ACHN (cell line): ENCODE results near the gene PTTG2.
A peak's percentile ranks its signal among the peaks of the same experiment; 100 is the strongest.
"Not testable (repeated sequence)": the region's sequence is repeated elsewhere in the genome, so short reads cannot be mapped to it uniquely, and the experiment has no call there.

Source experiments
- DNase-seq: peaks from one replicate; pipeline ENCODE4 v3.0.0-alpha.2; 2015
- in situ Hi-C: cut with HindIII; loops from 2 replicates; pipeline ENCODE4 v1.10.0; 2017; ENCODE audit warnings: low sequenced_read_pairs, low pct_ligation_motif_present, low pct_unique_long_range_greater_than_20kb

PTTG2 gene

DNA sequence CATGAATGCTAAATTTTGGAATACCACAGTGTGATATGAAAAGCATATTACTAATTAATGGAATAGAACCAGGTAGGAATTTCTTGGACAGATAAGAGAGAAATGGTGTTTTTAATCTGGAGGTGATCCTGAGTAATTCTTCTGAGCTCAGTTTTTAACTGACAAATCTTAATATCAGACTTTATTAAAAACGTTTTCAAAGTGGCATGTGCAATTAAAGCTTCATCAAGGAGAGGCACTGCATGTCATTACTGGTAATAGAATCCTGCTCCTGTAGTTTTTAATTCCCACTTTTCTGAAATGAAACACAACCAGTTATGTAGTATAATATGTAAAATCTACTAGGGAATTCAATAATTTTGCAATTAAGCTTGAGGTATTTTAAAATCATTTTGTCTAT lies 7.0 kb upstream of the PTTG2 start:
- DNase-seq, result no peak
- in situ Hi-C loops, result no loop called here

DNA sequence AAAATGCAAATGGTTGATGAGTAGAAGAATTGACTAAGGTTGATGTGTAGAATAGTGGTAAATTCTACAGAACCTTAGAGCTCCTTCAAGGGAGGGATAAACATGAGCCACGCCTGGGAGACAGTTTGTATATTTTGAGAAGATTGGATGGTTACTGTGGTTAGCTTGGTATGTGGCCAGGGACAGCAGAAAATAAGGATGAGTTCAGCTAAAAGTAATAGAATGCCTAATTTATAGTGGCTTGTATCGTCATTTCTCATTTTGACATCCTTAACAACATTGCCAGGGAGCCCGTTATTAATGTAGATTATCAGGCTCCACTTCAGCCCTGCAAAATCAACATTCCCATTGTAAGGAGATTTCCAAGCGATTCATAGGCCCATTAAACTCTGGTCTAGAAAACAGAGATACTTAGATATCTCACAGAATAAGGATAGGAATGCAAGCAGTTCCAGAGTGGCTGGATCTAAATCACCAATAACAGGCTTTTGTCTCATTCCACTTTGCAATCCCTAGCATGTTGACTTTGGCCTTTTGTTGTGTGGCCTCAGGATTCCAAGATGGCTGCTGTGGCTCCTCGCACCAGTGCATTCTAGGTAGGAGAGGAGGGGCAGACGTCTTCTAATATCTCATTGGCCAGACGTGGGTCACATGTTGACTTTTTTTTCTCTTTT lies 6.4 kb upstream of the PTTG2 start:
- DNase-seq, result no peak
- in situ Hi-C loops, result no loop called here

DNA sequence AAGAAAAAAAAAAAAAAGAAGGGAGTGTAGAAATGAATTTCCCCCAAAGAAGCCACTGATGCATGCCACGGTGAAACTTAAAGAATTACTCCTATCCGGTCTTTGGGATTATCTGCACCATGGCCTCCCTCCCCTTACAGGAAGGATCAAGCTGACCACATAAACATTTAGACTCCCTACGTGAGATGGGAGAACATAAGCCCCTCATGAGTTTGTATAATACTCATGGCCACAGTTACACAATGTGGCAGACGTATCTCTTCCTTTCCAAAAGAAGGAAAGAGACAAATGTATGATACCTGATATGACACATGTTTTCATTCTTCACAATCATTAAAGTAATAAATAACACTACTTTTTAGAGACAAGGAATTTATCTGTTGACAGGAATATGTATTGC lies 3.3 kb upstream of the PTTG2 start:
- in situ Hi-C loops, result no loop called here
- DNase-seq, result no peak

DNA sequence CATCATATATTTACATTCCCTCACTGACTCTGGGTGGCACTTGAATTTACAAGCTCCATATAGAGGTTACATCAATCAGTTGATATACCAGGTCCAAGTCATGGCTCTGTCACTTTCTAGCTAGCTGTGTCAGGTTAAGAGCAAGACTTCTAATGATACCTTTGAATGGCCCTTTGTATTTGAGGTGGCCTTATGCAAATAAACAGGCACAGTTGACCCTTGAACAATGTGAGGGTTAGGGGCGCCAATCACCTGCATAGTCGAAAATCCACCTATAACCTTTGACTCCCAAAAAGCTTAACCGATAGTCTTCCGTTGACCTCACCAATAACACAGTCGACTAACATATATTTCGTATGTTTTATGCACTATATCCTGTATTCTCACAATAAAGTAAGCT lies 1.3 kb upstream of the PTTG2 start:
- DNase-seq, result no peak
- in situ Hi-C loops, result no loop called here

DNA sequence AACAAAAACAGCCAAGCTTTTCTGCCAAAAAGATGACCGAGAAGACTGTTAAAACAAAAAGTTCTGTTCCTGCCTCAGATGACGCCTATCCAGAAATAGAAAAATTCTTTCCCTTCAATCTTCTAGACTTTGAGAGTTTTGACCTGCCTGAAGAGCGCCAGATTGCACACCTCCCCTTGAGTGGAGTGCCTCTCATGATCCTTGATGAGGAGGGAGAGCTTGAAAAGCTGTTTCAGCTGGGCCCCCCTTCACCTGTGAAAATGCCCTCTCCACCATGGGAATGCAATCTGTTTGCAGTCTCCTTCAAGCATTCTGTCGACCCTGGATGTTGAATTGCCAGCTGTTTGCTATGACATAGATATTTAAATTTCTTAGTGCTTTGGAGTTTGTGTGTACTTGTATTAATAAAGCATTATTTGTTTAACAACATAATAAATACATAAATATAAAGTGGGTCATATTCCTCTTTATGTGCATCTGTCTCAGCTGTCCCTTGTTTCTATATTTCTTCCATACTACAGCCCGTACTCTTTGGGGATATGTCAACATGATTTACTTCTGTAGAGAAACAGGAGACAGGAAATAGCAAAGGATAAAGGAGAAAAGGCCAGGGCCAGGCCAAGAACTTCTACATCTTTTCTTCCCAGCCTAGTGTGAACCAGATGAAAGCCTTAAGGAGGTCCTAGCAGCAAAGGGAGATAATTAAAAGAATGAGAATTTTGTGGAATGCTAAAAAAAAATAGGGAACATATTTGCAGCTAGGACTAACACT lies 667 bp downstream of the PTTG2 start:
- in situ Hi-C loops, result no loop called here

DNA sequence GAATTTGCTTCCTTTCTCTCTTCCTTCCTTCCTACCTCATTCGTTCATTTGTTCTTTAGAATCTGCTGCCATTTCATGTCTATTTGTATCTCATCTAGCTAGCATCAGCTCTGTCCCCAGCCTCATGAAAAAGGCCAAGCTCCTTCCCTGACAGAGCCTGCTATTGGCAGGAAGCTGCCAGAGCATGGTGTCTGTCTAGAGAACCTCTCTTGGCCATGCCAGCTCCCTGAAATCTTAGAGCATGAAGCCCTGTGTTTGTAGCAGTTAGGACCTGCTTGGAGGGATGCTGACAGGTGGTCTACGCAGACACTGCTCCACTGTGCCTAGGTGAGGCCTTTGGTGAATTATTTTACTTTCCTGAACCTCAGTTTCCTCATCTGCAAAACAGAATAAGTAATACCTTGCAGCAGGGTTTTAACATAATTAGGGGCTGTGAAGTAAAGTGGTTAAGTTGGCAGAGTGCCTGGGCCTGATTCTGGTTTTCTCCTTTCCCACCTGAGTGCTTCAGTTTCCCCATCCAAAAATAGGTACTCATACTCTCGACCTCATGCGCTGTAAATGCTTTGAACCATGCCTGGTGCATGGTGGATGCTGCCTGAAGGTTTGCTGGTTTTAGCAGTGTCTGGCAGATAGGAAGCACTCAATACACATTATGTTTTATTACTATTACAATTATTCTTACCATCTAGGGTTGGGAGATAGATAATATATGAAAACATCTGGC lies 4.7 kb downstream of the PTTG2 start:
- in situ Hi-C loops, result no loop called here
- DNase-seq, result no peak

More for the DNA sequence above, 667 bp downstream of the PTTG2 start:
- DNase-seq, result no peak

DNA sequence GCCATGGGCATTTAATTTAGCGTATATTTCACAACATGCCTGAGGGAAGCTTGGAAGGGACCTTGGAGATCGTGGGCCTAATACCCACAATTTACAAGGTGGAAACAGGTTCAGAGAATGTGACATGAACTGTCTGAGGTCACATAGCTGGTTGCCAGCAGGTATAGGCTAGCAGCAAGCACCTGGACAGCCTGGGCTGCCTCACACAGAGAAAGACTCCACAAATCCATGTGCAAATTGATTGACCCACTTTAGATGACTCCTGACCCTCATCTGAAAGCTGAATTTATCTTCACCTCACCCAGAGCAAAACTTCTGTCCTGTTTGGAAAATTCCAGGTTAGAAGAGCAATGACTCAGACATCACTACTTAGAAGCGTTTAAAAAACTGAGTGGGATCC lies 5.8 kb downstream of the PTTG2 start:
- no peak for DNase-seq
- in situ Hi-C loops, result no loop called here

DNA sequence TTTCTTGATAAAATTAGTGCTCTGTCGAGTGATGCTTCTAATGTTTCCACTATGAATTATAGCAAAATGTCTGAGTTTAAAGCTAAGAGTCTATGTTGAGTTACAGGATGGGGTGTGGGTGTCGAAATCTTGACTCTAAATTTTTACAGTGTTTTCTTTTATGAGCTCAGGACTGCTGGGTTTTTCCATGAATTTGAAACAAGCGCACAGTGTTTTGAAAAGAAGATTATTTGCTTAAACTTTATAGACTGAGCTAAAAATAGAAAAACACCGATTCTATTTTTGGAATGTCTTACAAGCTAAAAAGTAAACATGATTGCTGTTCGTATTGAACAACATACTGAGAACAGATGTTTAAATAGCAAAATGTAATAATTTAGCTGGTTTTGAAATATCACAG lies 7.5 kb downstream of the PTTG2 start:
- in situ Hi-C loops, result no loop called here
- DNase-seq, result no peak

DNA sequence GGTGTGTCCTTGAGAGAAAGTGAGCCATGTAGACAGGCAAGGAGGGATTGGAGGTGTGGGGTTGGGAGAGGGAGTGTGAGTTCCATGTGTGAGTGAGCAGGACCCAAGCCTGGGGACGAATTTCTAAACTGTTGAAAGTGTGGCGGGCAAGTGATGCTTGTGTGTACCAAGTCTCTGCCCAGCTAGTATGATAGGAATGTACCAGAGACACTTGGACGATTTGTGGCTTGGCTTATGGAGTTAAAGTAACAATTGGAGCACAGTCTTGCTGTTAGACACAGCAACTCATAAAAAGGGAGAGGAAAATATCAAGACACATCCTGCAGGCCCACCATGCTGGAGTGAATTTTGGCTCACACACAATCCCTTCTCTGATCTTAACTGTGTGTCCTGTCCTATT lies 8.5 kb downstream of the PTTG2 start:
- no peak for DNase-seq
- in situ Hi-C loops, result no loop called here

DNA sequence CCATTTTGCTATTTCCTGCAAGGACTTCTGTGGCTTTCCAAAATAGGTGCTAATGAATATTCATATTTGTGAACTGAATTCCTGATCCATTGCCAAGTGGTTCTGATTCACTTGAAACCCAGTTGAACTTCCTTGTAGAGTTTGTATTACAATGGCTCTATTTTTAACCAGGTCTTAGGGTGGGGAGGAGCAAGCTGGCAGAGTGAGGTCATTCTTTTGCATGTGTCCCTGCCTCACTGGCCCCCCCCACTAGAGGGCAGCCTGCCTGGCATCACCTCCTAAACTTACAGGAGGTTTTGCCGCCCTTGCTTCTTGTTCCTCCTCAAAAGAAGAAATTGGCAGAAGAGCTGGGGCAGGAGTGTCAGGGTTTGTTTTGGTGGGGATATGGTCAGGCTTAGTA lies 10.5 kb downstream of the PTTG2 start:
- DNase-seq, result peak; percentile 37

DNA sequence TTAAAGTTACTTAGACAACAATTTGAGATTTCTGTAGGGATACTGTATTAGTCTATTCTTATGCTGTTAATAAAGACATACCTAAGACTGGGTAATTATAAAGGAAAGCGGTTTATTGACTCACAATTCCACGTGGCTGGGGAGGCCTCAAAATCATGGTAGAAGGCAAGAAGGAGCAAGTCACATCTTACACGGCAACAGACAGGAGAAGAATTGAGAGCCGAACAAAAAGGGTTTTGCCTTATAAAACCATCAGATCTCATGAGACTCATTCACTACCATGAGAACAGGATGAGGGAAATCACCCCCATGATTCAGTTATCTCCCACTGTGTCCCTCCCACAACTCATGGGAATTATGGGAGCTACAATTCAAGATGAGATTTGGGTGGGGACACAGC lies 11.0 kb downstream of the PTTG2 start:
- in situ Hi-C loops, result no loop called here
- no peak for DNase-seq

More for the DNA sequence above, 10.5 kb downstream of the PTTG2 start:
- in situ Hi-C loops, result no loop called here

DNA sequence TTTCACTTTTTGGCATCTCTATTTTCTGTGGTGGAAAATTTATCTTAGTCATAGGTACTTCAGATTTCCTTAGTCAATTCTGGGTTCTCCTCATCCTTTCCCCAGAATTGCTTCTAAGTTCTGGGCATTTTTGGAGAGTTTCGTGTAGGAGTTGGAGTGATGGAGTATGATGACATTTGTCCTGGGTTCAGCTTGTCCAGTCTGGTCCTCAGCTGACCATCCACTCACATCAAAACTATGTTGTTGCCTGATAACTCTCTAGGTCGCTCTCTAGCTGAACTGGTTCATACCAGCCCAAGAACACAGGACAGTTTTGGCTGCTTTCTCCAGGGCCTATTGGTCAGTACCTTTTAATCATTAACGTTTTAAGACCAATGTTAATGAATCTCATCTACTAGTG lies 13.2 kb downstream of the PTTG2 start:
- no peak for DNase-seq
- in situ Hi-C loops, result no loop called here

DNA sequence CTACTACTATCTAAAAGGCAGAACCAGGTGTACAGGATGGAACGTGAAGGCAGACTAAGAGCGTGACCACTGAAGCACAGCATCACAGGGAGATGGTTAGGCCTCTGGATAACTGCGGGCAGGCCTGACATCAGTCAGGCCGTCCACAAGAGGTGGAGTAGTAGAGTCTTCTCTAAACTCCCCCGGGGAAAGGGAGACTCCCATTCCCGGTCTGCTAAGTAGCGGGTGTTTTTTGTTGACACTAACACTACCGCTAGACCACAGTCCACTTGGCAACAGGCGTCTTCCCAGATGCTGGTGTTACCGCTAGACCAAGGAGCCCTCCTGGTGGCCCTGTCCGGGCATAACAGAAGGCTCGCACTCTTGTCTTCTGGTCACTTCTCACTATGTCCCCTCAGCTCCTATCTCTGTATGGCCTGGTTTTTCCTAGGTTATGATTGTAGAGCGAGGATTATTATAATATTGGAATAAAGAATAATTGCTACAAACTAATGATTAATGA lies 15.2 kb downstream of the PTTG2 start:
- DNase-seq, result not testable (repeated sequence)

DNA sequence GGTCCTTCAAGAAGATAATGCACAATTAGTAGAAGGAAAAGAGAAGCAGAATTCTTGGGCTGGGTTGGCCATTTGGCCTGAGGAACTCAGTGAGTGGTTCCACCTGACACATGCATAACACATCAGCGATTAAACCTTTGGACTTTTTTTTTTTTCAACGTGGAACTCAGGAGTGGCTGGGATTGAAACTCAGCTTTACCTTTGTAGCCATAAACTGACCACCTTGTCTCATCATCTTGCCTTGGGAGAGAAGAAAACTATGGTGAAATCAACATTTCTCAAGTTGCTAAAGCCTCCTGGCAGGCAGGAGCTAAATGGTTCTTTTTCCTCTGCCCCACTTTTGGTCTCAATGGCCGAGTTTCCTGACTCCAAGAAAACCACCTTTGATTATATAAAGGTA lies 16.3 kb downstream of the PTTG2 start:
- in situ Hi-C loops, result no loop called here

More for the DNA sequence above, 15.2 kb downstream of the PTTG2 start:
- in situ Hi-C loops, result not testable (repeated sequence)

DNA sequence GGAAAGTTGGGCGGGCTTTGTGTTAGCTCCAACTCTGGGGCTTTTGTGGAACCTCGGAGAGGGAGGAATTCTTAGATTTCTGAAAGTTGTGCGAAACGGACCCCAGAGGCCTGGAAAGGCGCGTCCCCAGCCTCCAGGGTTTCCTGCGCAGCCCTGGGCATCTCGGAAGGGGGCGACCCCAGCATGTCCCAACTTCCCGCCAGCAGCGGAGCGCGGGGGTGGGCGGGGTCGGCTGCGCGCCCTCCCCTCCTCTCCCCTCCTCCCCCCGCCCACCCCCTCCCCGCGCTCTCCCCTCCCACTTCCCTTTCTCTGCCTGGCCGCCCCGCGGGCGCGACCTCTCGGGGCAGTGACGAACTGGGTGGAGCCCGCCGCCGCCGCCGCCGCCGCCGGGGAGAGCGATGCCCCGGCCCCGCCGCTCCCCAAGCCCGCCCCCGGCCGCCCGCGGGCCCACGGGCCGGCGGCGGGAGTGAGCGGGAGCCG lies 16.8 kb downstream of the PTTG2 start:
- in situ Hi-C loops, result no loop called here
- DNase-seq, result peak; percentile 81

More for the DNA sequence above, 16.3 kb downstream of the PTTG2 start:
- peak; percentile 10 for DNase-seq

DNA sequence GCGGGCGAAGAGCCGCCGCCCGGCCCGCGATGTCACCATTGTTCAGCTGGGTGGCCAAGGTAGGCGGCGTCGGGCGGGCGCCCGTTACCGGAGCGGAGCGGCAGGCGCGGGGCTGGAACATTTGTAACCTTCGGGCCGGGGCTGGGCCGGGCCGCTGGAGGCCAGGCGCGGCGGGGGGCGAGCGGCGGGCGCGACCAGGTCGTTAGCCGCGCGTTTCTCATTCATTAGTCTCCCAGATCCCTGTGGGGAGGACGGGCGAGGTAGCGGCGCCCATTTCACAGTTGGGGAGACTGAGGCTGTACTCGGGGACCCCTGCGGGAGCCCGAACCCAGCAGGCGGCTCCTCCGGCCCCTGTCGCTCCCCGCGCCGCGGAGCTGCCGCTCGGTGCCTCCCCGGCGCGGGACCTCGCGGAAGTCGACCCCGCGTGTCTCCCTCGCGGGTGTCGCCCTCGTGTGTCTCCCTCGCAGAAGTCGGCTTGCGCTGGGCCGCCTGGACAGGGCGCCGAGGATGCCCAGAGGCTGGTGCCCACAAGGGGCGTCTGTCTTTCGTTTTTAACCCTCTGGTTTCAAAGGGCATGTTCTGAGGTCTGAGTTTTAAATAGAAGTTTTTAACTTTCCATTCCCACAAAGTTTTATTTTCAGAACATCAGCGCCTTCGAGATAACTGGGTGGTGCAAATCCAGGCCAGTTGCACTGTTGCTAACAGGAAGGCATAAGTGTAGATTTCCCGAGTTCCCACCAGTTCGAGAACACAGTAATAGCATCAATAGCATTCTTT lies 17.5 kb downstream of the PTTG2 start:
- peak; percentile 70 for DNase-seq
- in situ Hi-C loops, result no loop called here

DNA sequence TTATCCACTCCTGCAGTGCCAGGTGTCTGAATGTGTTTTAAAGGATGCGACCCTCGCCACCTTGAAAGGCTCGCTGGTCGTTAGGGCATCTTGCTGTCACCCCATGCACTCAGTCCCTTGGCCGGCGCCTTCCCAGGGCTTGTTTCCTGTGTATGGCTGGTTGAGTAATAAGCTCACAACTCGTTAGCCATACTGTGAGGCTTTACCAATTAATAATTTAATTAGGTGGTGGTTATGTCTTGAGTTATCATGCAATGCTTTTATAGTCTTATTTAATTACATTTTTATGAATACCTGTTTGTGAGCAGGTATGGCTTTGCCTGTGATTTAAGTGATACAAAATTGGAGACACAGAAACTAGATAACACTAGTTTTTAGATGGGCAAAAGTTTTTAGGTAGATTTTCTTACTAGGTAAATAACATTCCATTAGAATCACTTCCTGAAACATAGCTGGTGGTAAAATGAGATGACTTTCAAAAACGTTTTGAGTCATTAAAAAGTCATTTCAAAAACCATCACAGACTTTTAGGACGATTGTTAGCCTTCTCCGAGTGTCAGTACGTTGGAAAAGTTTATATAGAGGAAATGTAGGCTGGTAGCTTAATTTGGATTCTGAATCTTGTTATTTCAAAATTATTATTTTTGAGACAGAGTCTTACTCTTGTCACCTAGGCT lies 18.2 kb downstream of the PTTG2 start:
- DNase-seq, result peak; percentile 39
- in situ Hi-C loops, result no loop called here

DNA sequence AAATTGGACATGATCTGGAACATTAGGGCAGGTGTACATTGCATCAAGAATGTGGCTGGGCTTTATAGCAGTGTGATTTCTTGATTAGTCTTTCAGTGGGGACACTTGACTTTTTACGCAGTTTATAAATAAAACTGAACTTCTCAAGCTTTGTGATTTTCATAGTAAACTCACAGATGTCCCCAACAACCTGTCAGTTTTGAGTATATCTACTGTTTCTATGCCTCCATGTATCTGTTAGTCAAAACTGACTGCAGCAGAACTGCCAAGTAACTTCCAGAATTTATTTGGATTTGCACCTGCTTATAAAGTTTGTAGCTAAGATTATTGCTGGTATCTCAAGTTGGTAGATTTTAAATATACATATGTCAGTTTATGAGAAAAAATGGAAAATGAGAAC lies 20.0 kb downstream of the PTTG2 start:
- no peak for DNase-seq
- in situ Hi-C loops, result no loop called here
